GM23338 (cell line): ENCODE results near the gene GAS2L3. TPM values are rescaled to one million over a fixed set of nuclear protein-coding genes. Genes with fewer than 3 reads are reported as not detected.

Experiments
- ATAC-seq: fragments of 200-7000 bp; cut with Tn5 transposase; 3 replicates; pipeline ENCODE4 v1.9.1; 2020
- DNase-seq: peaks from one replicate; pipeline ENCODE4 v3.0.0-alpha.2; 2015; ENCODE audit warnings: low spot score
- H2AFZ ChIP-seq: fragments of 200-600 bp; sonication (generic); 2 replicates; pipeline ENCODE4 v1.8.0; 2016; ENCODE audit warnings: antibody characterized with exemption, mild to moderate bottlenecking, moderate library complexity
- H3F3A ChIP-seq: fragments of 200-600 bp; sonication (generic); replicated peaks from 2 replicates; pipeline ENCODE4 v1.8.0; 2017; ENCODE audit warnings: antibody characterized with exemption, mixed run types, low read depth
- H3K27ac ChIP-seq: fragments of 200-600 bp; sonication (generic); 2 replicates; pipeline ENCODE4 v1.6.1; 2016; ENCODE audit warnings: low read depth
- H3K27me3 ChIP-seq: fragments of 200-600 bp; sonication (generic); 2 replicates; pipeline ENCODE4 v1.8.0; 2016; ENCODE audit warnings: mild to moderate bottlenecking, mixed run types, moderate library complexity; ENCODE audit not compliant: insufficient read depth
- H3K36me3 ChIP-seq: fragments of 200-600 bp; sonication (generic); 2 replicates; pipeline ENCODE4 v1.8.0; 2016; ENCODE audit warnings: mild to moderate bottlenecking; ENCODE audit not compliant: insufficient read depth
- H3K4me1 ChIP-seq: fragments of 200-600 bp; sonication (generic); 2 replicates; pipeline ENCODE4 v1.8.0; 2016; ENCODE audit warnings: mild to moderate bottlenecking, moderate library complexity; ENCODE audit not compliant: insufficient read depth
- H3K4me2 ChIP-seq: fragments of 200-600 bp; sonication (generic); 2 replicates; pipeline ENCODE4 v1.7.1; 2017; ENCODE audit warnings: mixed run types
- H3K4me3 ChIP-seq: fragments of 200-600 bp; sonication (generic); 2 replicates; pipeline ENCODE4 v1.6.1; 2016; ENCODE audit warnings: mixed run types
- H3K79me2 ChIP-seq: fragments of 200-600 bp; sonication (generic); replicated peaks from 2 replicates; pipeline ENCODE4 v1.8.0; 2017; ENCODE audit warnings: mild to moderate bottlenecking; ENCODE audit not compliant: insufficient read depth
- H3K9me2 ChIP-seq: fragments of 200-600 bp; sonication (generic); 2 replicates; pipeline ENCODE4 v1.8.0; 2017; ENCODE audit not compliant: insufficient read depth
- H4K20me1 ChIP-seq: fragments of 200-600 bp; sonication (generic); replicated peaks from 2 replicates; pipeline ENCODE4 v1.8.0; 2017; ENCODE audit warnings: mild to moderate bottlenecking; ENCODE audit not compliant: insufficient read depth
- H3K27ac Mint-ChIP-seq: 2 replicates; pipeline ENCODE4 v1.8.0; 2020; ENCODE audit warnings: inconsistent platforms, mild to moderate bottlenecking, moderate library complexity, mixed read lengths
- H3K27me3 Mint-ChIP-seq: 3 replicates; pipeline ENCODE4 v1.8.0; 2022; ENCODE audit warnings: low read depth, mild to moderate bottlenecking, moderate library complexity, mixed read lengths, inconsistent platforms; ENCODE audit not compliant: insufficient read depth, poor library complexity
- H3K36me3 Mint-ChIP-seq: 3 replicates; pipeline ENCODE4 v1.8.0; 2021; ENCODE audit warnings: low read depth, mild to moderate bottlenecking, inconsistent platforms, moderate library complexity, mixed read lengths
- H3K4me1 Mint-ChIP-seq: 3 replicates; pipeline ENCODE4 v1.8.0; 2020; ENCODE audit warnings: mild to moderate bottlenecking, inconsistent platforms, mixed read lengths
- H3K4me3 Mint-ChIP-seq: 3 replicates; pipeline ENCODE4 v1.8.0; 2021; ENCODE audit warnings: moderate library complexity, mild to moderate bottlenecking, inconsistent platforms, mixed read lengths
- H3K9me3 Mint-ChIP-seq: 3 replicates; pipeline ENCODE4 v1.8.0; 2020; ENCODE audit warnings: moderate library complexity, mild to moderate bottlenecking, inconsistent platforms, mixed read lengths
- CTCF ChIP-seq, 2 experiments: fragments of 200-600 bp in 1 of 2; sonication (generic) in 1 of 2; conservative IDR thresholded peaks; 2 replicates each; pipeline versions ENCODE4 v1.5.1 to v1.6.1; 2016 to 2017; ENCODE audit warnings: antibody characterized with exemption in 2 of 2, low read depth in 2 of 2, mild to moderate bottlenecking in 2 of 2, moderate library complexity in 1 of 2
- ETS1 ChIP-seq: IDR thresholded peaks from 2 replicates; pipeline ENCODE4 v1.6.1; 2016; ENCODE audit warnings: antibody characterized with exemption
- EZH2 ChIP-seq: fragments of 200-600 bp; sonication (generic); IDR thresholded peaks from one replicate; pipeline ENCODE4 v1.8.0; 2017; ENCODE audit warnings: antibody characterized with exemption, mild to moderate bottlenecking, low read depth; ENCODE audit not compliant: unreplicated experiment
- EZH2phosphoT487 ChIP-seq: fragments of 200-600 bp; sonication (generic); IDR thresholded peaks from one replicate; pipeline ENCODE4 v1.8.1; 2018; ENCODE audit warnings: antibody characterized with exemption; ENCODE audit not compliant: unreplicated experiment
- POLR2AphosphoS5 ChIP-seq: IDR thresholded peaks from 2 replicates; pipeline ENCODE4 v1.6.1; 2016; ENCODE audit warnings: antibody characterized with exemption, low read depth
- REST ChIP-seq: IDR thresholded peaks from one replicate; pipeline ENCODE4 v1.6.1; 2018; ENCODE audit warnings: antibody characterized with exemption; ENCODE audit not compliant: unreplicated experiment
- ZNF114 ChIP-seq: fragments of 250-450 bp; sonication (Bioruptor Pico); IDR thresholded peaks from 2 replicates; pipeline ENCODE4 v1.5.0; 2020; ENCODE audit warnings: mild to moderate bottlenecking, moderate library complexity
- ZNF462 ChIP-seq: fragments of 250-450 bp; sonication (Bioruptor Pico); IDR thresholded peaks from 2 replicates; pipeline ENCODE4 v1.5.0; 2020; ENCODE audit warnings: mild to moderate bottlenecking, moderate library complexity
- polyA plus RNA-seq: library from polyadenylated mRNA; unstranded; fragments of >200 nt; fragmentation: Nextera tagmentation; extraction: Ambion mirVana; gene quantifications from 2 replicates; pipeline ENCODE4 v1.2.1, GENCODE V29; 2016
- total RNA-seq: library from RNA; depleted of rRNA; stranded (reverse); fragments of >200 nt; shearing (Covaris generic); gene quantifications from 2 replicates; pipeline ENCODE4 v1.2.3, GENCODE V29; 2014

Gene GAS2L3
- total and polyA plus RNA-seq, 2 experiments from 2014 or later: 9.7 to 22.3 TPM

- no peaks in the 10 kb centered on the region for H3K36me3 ChIP-seq
- H3K4me1 Mint-ChIP-seq: no peaks in the 10 kb centered on the region
- H4K20me1 ChIP-seq: no peaks in the 10 kb centered on the region
- no peaks in the 10 kb centered on the region for H3K4me1 ChIP-seq
- no peaks in the 10 kb centered on the region for H3K27me3 ChIP-seq
- H3K27ac Mint-ChIP-seq: no peak overlapping the region
- no peaks in the 10 kb centered on the region for H3F3A ChIP-seq
- no peaks in the 10 kb centered on the region for H3K79me2 ChIP-seq
- H2AFZ ChIP-seq: no peak overlapping the region
- no peak overlapping the region for H3K4me3 Mint-ChIP-seq
- ATAC-seq (no peak), DNase-seq (no peak)
- no peaks in the 10 kb centered on the region for H3K9me3 Mint-ChIP-seq
- no peak overlapping the region for H3K4me2 ChIP-seq
- H3K27ac ChIP-seq: no peak overlapping the region
- H3K9me2 ChIP-seq: peaks cover 3% of the 10 kb centered on the region
- no peak for TF ChIP-seq ETS1
- no peak for TF ChIP-seq POLR2AphosphoS5
- TF ChIP-seq CTCF (conservative IDR thresholded peaks at IDR 0.05; ENCODE audit: low read depth in 2 of 2): no peak
- no peak for TF ChIP-seq EZH2
- no peak for TF ChIP-seq REST
- no peak for TF ChIP-seq ZNF114 (CRISPR knock-in tag)
- no peak for TF ChIP-seq EZH2phosphoT487
- TF ChIP-seq ZNF462 (CRISPR knock-in tag): no peak
- H3K4me3 ChIP-seq: no peak overlapping the region
- H3K27me3 Mint-ChIP-seq: no peaks in the 10 kb centered on the region
- H3K36me3 Mint-ChIP-seq: no peaks in the 10 kb centered on the region
Observed at GRCh38 chr12:100545092-100545491, 28.4 kb upstream of the GAS2L3 start.
